Measurements from ENCODE around the gene CBLN1.
"Not testable (repeated sequence)": the region's sequence is repeated elsewhere in the genome, so short reads cannot be mapped to it uniquely, and the experiment has no call there.

The CBLN1 gene

DNA sequence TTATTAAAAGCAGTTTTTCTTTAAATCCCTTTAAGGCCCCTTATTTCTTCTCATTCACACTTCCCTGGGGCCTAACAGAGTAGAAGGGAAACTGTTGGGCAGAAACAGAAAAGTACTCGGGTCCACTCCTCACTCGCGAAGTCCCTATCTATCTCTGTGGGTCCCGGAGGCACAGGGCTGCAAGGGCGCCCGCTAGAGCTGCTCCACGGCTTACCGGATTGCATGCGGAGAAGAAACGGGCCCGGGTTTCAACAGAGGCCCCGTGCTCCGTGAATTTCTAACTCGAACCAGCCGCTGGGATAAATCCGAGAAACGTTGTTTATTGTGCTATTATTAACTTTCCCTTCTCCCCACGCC lies 4.3 kb downstream of the CBLN1 start:
- DNase-seq, result no peak

DNA sequence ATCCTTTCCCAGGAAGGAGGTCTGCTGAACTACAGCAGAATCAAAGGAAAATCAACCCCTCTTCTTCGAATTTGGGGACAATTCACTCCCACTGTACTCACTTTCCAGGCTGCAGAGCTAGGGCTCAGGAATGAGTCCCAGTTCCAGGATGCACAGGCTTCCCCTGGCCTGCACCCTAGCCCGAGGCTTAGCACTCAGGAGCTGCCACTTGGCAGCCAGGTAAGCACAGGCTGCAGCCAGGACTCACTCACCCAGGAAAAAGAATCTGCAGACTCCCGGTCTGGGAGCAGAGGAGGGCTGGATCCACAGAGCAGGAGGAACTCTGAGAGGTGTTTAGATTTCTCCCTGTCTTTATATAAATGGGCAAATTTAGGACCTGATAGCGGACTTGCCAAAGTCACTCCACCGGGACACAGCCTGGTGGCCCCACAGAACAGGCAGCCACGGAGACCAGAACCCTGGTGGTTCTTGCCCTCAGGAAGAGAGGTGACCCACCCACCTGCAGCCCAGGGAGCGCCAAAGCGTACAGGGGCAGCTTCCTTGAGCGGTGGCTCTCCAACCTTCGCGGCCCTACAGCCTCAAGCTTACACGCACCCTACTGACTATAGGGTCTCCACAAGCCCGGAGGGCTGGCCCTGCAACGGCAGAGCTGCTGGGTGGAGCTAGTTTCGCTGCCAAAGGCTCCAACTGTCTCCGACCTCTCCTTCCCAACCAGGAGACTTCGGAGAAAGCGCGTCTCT lies 4.8 kb downstream of the CBLN1 start:
- DNase-seq, result no peak

DNA sequence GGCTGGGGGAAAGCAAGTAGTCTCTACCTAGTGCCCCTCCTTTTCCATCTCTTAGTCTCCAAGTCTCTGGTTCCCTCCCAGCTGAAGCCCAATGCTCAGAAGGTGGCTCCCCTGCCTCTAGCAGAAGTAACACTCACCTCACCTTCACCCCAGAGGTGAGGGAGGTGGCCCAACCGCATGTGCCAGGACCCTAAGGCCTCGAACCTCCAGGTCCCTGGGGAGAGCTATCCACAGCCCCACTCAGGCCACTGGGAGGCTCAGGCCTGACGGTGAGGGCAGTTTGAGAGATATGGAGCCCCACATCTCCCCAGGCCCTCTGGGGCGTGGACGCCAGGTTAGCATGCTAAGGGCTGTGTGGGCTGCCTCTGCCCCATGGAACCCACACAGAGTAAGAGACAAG lies 5.8 kb downstream of the CBLN1 start:
- no peak for DNase-seq

DNA sequence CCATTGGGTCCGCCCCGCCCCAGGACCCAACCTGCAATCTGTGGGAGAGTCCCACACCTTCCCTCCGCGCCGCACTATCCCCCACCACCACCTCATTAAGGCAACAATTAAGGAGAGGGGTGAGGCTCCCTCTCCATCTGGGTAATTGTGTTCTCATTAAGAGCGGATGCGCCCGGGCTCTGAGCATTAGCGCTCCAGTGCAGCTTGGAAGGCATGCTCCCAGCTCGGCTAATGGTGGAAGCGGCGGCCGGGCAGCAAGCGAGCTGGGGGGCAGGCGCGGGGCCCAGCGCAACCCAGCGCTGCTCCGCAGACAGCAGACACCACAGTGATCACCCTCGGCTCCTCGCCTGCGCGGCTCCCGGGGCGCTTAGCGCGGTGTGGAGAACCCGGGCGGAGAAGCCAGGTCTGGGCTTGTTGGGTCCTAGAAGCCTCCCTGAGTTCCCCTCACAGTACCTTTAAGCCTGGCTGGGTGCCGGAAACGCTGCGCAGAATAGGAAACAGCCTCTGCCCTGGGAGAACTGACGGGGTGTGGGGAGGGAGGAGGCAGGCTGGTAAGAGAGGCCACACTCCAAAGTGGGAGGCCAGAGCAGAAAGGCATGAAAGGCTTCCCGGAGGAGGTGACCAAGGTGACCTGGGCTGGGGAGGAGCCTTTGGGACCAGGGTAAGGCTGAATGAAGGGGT lies 6.4 kb downstream of the CBLN1 start:
- no peak for DNase-seq

DNA sequence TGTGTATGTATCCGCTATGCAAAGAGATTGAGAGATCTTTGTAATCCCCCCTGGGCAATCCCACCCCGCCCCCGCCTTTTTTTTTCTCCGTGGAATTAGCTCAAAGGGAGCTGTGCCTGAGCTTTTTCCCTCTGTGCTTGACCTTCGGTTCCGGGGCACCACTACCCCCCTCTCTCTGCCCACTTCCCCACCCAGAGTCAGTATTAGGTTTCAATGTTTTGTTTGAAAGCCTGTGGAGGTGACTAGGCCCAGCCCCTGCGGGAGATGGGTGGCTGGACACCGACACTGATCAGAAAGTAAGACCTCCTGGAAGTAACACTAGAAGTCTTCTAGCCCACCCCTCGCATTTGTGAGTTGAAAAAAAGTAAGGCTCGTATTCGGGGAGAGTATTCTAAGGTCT lies 7.0 kb downstream of the CBLN1 start:
- no peak for DNase-seq

DNA sequence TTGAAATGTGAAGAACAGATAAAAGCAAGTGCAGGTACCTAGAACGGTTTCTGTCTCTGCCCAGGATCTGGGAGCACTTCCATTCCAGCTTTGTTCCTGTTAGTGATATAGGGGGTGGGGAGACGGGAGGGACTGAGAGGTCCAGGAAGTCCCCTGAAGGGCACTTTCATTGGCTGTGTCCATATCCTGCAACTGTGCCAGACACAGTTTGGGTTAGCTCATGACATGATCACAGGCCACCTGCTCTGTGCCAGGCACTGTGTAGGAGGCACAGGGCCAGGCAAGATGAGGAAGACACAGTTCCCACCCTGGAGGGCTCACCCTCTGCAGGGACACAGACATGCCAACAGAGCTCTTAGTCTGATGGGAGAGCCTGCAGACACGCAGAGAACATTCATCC lies 7.9 kb downstream of the CBLN1 start:
- DNase-seq, result no peak

DNA sequence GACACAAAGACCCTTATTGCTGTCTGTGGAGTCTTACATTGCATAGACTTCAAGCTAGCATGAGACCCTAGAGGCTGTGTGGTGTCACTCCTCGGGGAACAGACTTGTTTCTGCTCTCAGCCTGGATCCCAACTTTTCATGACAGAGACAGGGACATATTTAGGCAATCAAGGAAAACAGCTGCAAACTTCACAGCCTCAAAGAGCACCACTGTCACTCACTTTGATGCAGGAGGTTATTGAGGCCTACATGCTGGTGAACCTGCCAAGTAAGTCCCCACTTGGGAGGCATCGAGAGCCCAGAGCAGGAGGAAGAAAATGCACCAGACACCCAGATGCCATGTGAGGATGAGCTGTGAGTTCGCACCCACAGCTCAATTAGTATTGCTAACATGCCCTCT lies 10.3 kb downstream of the CBLN1 start:
- DNase-seq, result no peak

DNA sequence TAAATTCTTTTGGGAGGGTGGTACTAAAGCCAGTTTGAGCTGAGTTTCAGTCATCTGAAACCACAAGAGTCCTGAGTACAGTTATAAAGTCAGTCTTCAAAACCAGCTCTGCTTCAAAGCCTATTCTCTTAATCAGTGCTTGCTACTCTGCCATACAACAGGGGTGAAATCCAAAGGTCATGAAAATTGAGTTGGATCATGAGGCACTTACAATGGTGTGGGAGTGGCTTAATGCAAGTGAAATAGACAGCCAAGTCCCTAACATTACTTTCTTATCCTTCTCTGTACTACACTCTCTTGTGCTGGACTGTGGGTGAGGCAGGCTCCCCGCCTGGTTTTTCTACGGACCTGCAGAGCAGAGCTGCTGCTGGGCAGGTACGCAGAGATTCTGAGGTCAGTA lies 12.4 kb downstream of the CBLN1 start:
- DNase-seq, result no peak

DNA sequence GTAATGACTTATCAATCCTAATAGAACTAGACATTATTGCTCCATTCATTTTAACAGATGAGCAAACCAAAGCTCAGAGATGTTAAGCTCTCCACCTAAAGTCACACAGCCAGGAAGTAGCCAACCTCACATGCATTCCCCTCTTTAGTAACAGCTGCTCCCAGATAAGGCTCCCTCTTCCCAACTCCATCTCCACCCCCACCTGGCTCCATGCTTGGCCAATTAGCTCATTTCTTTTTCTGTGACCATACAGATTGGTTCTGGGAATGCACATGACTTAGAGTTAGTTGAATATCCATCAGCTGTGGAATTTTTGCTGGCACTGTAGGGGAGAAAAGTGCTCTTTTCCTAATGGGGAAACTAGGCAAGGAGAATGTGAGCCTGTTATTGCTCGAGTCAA lies 13.0 kb downstream of the CBLN1 start:
- no peak for DNase-seq

DNA sequence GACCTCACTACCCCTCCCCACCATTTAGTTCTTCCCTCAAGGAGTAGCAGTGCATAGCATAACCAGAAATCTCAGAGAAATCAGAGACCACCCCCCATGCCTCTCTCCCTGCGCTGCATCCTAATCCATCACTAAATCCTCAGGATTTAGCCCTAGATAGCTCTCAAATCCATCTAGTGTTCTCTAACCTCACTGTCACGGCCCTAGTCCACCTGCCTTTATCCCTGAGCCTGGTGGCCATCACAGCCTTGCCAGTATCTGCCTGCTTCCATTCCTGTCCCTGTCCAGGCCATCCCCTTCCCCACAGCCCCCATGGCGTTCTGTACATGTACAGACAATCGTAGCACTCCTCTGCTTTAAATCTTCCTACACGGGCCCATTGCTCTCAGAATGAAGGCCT lies 19.1 kb downstream of the CBLN1 start:
- DNase-seq, result no peak

DNA sequence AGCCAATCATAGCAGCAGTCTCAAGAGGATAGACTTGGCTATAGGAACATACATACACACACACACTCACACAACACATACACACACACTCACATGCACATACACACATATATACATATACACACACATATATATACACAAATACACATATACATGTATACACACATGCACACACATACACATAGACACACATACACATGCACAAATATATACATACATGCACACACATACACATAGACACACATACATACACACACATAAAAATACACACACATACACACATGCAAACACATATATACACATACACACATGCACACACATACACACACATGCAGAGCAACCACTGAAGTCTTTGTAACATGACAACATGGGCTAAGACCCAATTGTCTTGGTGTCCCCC lies 19.7 kb downstream of the CBLN1 start:
- DNase-seq, result no peak

DNA sequence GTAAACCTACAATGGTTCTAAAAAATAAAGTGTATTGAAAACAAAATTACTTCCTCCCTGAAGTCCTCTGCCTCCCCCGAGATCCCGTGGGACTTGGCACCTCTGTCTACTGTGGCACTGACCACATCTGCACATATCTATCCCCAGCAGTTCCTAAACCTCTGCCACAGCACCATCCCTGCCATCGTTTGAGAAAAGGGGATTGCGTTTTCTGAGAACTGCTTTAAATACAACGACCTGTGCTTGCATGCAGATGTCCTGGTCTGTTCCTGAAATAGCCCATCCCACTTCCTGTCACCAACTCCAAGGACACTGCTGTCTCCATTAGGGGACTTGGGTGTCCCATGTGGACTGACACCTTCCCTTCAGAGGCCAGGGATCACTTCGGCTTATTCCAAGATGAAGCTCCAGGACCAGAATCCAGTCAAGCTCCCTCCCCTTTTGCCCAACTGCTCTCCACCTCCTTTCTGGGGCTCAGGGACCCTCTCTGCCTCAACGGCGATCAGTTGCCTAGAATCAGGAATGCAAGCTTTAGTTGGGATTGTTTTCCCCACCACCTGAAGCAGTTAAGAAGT lies 20.6 kb downstream of the CBLN1 start:
- DNase-seq, result no peak

DNA sequence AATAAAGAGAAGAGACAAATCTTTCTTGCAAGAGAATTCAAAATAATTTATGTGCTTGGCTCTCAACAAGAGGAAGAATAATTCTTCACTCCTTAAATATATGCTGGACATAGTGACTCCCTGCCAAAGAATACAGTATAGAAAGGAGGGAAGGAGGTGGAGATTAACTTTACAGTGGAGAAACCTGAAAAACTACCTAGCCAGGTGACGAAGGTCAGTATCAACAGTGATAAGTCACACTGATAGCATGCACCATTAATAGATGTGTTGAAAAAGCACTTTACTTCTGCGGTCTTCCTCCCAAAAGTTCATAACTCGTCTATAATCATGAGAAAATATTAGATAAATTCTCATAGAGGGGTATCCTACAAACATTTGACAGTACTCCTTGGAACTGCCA lies 21.4 kb downstream of the CBLN1 start:
- DNase-seq, result no peak

DNA sequence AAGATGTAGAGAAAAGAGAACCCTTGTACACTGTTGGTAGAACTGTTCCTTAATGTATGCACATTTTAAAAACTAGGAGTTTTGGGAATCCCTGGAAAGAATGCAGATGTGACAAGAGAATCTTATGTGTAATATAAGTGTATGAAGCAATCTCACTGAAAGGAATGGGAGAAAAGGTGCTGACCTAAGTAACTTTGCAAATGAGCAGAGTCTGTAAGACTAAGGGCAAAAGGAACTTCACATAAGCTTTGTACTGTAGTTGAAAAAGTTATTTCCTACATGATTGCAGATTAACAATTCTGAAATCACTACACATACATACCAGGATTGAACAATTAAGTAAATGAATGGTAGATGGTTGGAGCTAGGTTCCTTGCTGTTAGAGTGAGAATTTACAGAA lies 22.3 kb downstream of the CBLN1 start:
- DNase-seq, result no peak

DNA sequence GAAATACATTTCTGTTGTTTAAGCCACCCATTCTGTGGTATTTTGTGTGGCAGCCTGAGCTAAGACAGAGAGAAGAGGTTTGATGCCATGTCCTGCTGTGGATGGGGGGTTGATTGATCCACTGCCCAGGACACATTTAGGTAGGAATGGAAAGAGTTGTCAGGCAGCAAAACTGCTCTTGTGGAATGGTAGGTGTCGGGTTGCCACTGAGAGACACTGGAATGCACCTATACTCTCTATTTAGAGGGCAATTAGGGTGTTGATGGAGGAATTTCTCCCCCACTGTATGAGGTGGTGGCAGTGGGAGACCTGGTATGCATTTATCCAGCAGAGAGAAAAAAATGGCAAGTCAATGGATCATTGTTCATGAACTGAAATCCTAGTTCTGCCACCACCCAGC lies 30.9 kb downstream of the CBLN1 start:
- no peak for DNase-seq

DNA sequence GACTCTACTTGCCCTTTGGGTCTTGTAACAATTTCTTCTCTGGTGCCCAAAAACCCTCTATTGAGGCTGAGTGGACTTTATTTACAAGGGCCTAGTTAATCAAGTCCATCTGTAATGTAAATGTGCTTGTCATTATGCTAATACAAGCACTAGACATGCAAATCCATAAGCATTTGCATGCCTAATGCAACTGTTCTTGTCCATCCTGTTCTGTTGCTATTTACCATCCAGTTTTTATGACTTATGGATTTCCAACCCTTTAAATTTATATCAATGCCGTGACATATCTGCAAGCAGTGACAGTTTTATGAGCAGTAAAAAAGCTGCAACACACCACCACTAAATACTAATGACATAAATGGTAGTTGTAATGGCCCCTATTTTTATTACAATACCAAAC lies 33.4 kb downstream of the CBLN1 start:
- DNase-seq, result no peak

DNA sequence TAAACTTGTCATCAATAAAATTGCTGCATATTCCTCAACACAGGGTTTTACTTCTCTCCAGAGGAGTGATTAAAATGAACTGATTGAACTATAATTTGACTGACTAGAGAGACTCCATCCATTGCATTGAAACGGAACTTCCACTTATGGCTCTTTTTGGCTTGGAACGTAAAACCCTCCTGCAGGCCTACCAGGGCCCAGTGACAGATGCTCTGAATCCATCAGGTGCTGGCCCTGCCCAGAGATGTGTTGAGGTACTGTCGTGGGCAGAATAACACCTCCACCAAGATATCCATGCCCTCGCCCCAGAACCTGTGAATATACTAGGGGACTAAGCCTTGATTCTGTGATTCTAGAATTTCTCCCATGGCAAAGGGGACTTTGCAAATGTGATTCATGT lies 45.4 kb downstream of the CBLN1 start:
- DNase-seq, result no peak

DNA sequence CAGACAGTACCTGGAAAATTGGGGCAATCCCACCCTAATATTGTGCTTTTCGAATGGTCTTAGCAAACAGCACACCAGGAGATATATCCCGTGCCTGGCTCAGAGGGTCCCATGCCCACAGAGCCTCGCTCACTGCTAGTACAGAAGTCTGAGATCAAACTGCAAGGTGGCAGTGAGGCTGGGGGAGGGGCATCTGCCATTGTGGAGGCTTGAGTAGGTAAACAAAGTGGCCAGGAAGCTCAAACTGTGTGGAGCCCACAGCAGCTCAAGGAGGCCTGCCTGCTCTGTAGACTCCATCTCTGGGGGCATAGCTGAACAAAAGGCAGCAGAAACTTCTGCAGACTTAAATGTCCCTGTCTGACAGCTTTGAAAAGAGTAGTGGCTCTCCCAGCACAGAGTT lies 53.3 kb downstream of the CBLN1 start:
- DNase-seq, result not testable (repeated sequence)
